Ishikawa (cell line): ENCODE measurements around the gene ENOX1.

Source experiments
- CEBPB ChIP-seq: IDR thresholded peaks from 2 replicates; pipeline ENCODE4 v1.6.1; 2012
- EGR1 ChIP-seq: IDR thresholded peaks from 2 replicates; pipeline ENCODE4 v1.6.1; 2012
- EP300 ChIP-seq: IDR thresholded peaks from 2 replicates; pipeline ENCODE4 v1.6.1; 2012; ENCODE audit warnings: borderline replicate concordance
- FOXM1 ChIP-seq: IDR thresholded peaks from 2 replicates; pipeline ENCODE4 v1.6.1; 2012; ENCODE audit warnings: low read depth, borderline replicate concordance
- MAX ChIP-seq: IDR thresholded peaks from 2 replicates; pipeline ENCODE4 v1.6.1; 2012
- NFIC ChIP-seq: IDR thresholded peaks from 2 replicates; pipeline ENCODE4 v1.6.1; 2012
- TAF1 ChIP-seq: IDR thresholded peaks from 2 replicates; pipeline ENCODE4 v1.6.1; 2012; ENCODE audit warnings: low read depth, mild to moderate bottlenecking
- TCF12 ChIP-seq: IDR thresholded peaks from 2 replicates; pipeline ENCODE4 v1.6.1; 2012; ENCODE audit warnings: low read depth
- TEAD4 ChIP-seq: IDR thresholded peaks from 2 replicates; pipeline ENCODE4 v1.6.1; 2012
- YY1 ChIP-seq: IDR thresholded peaks from 2 replicates; pipeline ENCODE4 v1.6.1; 2012; ENCODE audit warnings: low read depth
- ZBTB7A ChIP-seq: IDR thresholded peaks from 2 replicates; pipeline ENCODE4 v1.6.1; 2012; ENCODE audit warnings: low read depth
- TF ChIP-seq, protein P1 (sequence below): IDR thresholded peaks from 2 replicates; pipeline ENCODE4 v1.6.1; 2012; ENCODE audit warnings: low read depth, mild to moderate bottlenecking

DNA sequence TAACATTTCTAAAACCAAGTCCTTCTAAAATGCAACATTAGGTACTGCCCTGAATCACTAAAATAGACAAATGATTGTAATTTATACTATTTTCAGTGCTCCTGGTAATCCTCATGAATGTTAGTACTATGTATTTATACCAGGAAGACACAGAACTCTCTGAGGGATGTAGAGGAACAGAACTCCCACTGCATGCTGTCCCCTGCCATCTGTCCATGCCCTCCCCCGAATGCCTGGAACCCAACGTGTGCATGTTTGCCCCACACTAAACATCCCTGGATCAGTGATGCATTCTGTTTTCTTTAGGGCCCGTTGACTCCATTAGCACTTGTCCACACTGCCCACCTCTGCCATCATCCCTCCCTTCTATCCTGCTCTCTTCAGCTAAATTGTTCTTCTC is 26.5 kb downstream of the ENOX1 start:
- TF ChIP-seq NFIC (no peak), EGR1 (no peak), MAX (no peak), FOXM1 (no peak), TAF1 (no peak), ZBTB7A (no peak), EP300 (no peak), YY1 (no peak), CEBPB (no peak), TCF12 (no peak), TEAD4 (no peak)
- TF ChIP-seq, protein P1, sequence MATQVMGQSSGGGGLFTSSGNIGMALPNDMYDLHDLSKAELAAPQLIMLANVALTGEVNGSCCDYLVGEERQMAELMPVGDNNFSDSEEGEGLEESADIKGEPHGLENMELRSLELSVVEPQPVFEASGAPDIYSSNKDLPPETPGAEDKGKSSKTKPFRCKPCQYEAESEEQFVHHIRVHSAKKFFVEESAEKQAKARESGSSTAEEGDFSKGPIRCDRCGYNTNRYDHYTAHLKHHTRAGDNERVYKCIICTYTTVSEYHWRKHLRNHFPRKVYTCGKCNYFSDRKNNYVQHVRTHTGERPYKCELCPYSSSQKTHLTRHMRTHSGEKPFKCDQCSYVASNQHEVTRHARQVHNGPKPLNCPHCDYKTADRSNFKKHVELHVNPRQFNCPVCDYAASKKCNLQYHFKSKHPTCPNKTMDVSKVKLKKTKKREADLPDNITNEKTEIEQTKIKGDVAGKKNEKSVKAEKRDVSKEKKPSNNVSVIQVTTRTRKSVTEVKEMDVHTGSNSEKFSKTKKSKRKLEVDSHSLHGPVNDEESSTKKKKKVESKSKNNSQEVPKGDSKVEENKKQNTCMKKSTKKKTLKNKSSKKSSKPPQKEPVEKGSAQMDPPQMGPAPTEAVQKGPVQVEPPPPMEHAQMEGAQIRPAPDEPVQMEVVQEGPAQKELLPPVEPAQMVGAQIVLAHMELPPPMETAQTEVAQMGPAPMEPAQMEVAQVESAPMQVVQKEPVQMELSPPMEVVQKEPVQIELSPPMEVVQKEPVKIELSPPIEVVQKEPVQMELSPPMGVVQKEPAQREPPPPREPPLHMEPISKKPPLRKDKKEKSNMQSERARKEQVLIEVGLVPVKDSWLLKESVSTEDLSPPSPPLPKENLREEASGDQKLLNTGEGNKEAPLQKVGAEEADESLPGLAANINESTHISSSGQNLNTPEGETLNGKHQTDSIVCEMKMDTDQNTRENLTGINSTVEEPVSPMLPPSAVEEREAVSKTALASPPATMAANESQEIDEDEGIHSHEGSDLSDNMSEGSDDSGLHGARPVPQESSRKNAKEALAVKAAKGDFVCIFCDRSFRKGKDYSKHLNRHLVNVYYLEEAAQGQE: no peak
